Right cardiac atrium (tissue), 5 donors: ENCODE data around the gene NHSL2. TPM values are rescaled to one million over a fixed set of nuclear protein-coding genes. Genes with fewer than 3 reads are reported as not detected.

Experiments
- ATAC-seq, 2 donors: fragments of 200-7000 bp; cut with Tn5 transposase; one replicate each; pipeline versions ENCODE4 v1.8.0 to v1.9.1; 2020; ENCODE audit warnings: moderate library complexity in 2 of 2, mild to moderate bottlenecking in 1 of 2
- DNase-seq, 3 donors: peaks; one replicate each; pipeline ENCODE4 v3.0.0-alpha.2; 2020
- H3K27ac ChIP-seq: one replicate; pipeline ENCODE4 v1.5.1; 2013; ENCODE audit warnings: mild to moderate bottlenecking, low read length, control low read depth, moderate library complexity
- H3K27me3 ChIP-seq: one replicate; pipeline ENCODE4 v1.6.1; 2013; ENCODE audit not compliant: control insufficient read depth, insufficient read depth
- H3K4me1 ChIP-seq: one replicate; pipeline ENCODE4 v1.6.1; 2013; ENCODE audit warnings: low read length; ENCODE audit not compliant: control insufficient read depth, insufficient read depth
- H3K4me3 ChIP-seq: one replicate; pipeline ENCODE4 v1.5.1; 2013; ENCODE audit warnings: low read length, control low read depth
- H3K9me3 ChIP-seq: one replicate; pipeline ENCODE4 v1.6.1; 2013; ENCODE audit warnings: low read length; ENCODE audit not compliant: control insufficient read depth
- WGBS: extraction: QIAGEN DNeasy Blood & Tissue Kit; methylation state at CpG from one replicate; pipeline ENCODE4 v1.1.7; 2013; 5-methylcytosine and 5-hydroxymethylcytosine counted together
- intact Hi-C, 4 donors: fragments of 100-400 bp; cut with DNase I; formaldehyde crosslinking; loops; one replicate each; pipeline versions ENCODE4 v1.11.0 to v1.14.0; 2022 to 2023
- polyA plus RNA-seq: library from polyadenylated mRNA; stranded (reverse); fragments of 200-250 nt; gene quantifications from one replicate; pipeline ENCODE4 v1.2.3, GENCODE V29; 2013
- total RNA-seq, 4 donors: library from RNA; stranded (reverse); fragmentation: NEBNext Ultra II Directional; extraction: Animal tissue kit (Norgen Biotek cat#: 25700); gene quantifications; one replicate each; pipeline ENCODE4 v1.2.1, GENCODE V29; 2021
- donor health status: healthy with polysubstance abuse.
- donor health status: DM: no; HTN: yes; CAD: no.
- donor health status: DM: no; HTN: no; CAD: no.
- donor health status: DM: no; HTN: yes; CAD: no; lungs with severe emphysema.
- donor health status: DM: yes; HTN: yes; CAD: no.

Gene NHSL2
- total and polyA plus RNA-seq, 5 donors = 2.4 to 9.2 (median 6.6) TPM

- Histone ChIP-seq H3K4me3 (no peak overlapping the region), H3K4me1 (peaks cover 7% of the 10 kb centered on the region), H3K9me3 (no peaks in the 10 kb centered on the region), H3K27ac (no peak overlapping the region), H3K27me3 (no peaks in the 10 kb centered on the region)
- ATAC-seq (no peak), DNase-seq (no peak)
- 54% methylated on average over 5 of the region's 5 CpGs for WGBS
- intact Hi-C loops = no loop called here
These were observed 129.9 kb downstream of the NHSL2 start for GRCh38 chrX:72040506-72040905.

DNA sequence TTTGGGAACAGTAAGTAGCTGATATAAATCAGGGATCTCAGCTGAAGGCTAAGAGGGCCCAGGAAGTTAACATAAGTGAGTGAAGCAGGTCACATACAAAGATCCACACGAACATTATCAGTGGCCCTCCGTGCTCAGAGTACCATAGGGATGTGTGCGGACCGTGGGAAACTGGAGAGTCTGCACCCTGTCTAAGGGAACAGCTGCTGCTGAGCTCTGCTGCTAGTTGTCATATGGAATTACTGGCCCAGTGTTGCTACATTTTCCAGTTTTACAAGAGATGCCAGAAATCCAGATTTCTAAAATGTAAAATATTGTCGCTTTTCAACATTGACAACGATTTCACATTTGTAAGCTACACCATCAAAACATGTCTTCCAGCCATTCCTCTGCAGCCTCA lies 130.5 kb downstream of the NHSL2 start:
- Histone ChIP-seq H3K9me3 (no peaks in the 10 kb centered on the region), H3K27ac (no peak overlapping the region), H3K4me1 (peaks cover 7% of the 10 kb centered on the region), H3K4me3 (no peak overlapping the region), H3K27me3 (no peaks in the 10 kb centered on the region)
- intact Hi-C loops = no loop called here
- WGBS = 59% methylated on average over 6 of the region's 6 CpGs
- ATAC-seq = no peak
- DNase-seq = no peak

- DNase-seq (peak in 1 of 3 donors; percentile 48), ATAC-seq (peak; percentile 77 to 84)
- Histone ChIP-seq H3K27me3 (no peaks in the 10 kb centered on the region), H3K4me1 (peaks cover 7% of the 10 kb centered on the region), H3K4me3 (no peak overlapping the region), H3K9me3 (no peaks in the 10 kb centered on the region), H3K27ac (peak overlapping the region; percentile 19)
- intact Hi-C loops = no loop called here
- 68% methylated on average over 13 of the region's 13 CpGs for WGBS
These were observed 131.5 kb downstream of the NHSL2 start for GRCh38 chrX:72041871-72042851.

GRCh38 chrX:72042852-72043248 lies 132.2 kb downstream of the NHSL2 start:
- WGBS = 88% methylated on average over 3 of the region's 3 CpGs
- ATAC-seq (no peak), DNase-seq (no peak)
- Histone ChIP-seq H3K4me3 (no peak overlapping the region), H3K9me3 (no peaks in the 10 kb centered on the region), H3K4me1 (peaks cover 8% of the 10 kb centered on the region), H3K27ac (no peak overlapping the region), H3K27me3 (no peaks in the 10 kb centered on the region)
- intact Hi-C loops = no loop called here

GRCh38 chrX:72043636-72044035 lies 133.0 kb downstream of the NHSL2 start:
- no peak overlapping the region for H3K27ac ChIP-seq

DNA sequence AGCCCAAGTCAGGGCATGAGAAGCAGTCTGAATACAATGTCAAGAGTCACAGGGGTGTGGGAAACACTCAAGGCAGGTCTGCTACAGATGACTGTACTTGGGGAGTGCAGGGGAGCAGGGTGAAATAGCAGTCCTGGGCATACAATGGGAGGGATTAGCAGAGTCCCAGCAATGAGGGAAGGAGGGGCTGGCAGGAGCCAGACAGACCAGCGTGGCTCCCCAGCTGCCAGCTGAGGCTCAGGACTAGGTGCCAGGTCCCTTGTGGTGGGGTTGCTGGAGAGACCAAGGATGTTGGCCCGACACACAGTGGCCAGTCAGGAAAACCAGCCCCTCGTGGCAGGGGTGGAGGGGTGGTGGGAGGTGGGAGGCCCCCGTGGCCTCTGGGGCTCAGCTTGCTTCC lies 134.5 kb downstream of the NHSL2 start:
- no peak for ATAC-seq
- peaks cover 8% of the 10 kb centered on the region for H3K4me1 ChIP-seq
- no peak overlapping the region for H3K27ac ChIP-seq
- DNase-seq = no peak
- intact Hi-C loops = no loop called here
- H3K9me3 ChIP-seq = no peaks in the 10 kb centered on the region
- H3K27me3 ChIP-seq = no peaks in the 10 kb centered on the region
- WGBS = 69% methylated on average over 4 of the region's 4 CpGs
- H3K4me3 ChIP-seq = no peak overlapping the region

More at GRCh38 chrX:72043636-72044035, 133.0 kb downstream of the NHSL2 start:
- Histone ChIP-seq H3K4me3 (no peak overlapping the region), H3K4me1 (peaks cover 8% of the 10 kb centered on the region), H3K9me3 (no peaks in the 10 kb centered on the region), H3K27me3 (no peaks in the 10 kb centered on the region)
- WGBS = 95% methylated on average over 4 of the region's 4 CpGs
- intact Hi-C loops = no loop called here
- DNase-seq (no peak), ATAC-seq (no peak)

DNA sequence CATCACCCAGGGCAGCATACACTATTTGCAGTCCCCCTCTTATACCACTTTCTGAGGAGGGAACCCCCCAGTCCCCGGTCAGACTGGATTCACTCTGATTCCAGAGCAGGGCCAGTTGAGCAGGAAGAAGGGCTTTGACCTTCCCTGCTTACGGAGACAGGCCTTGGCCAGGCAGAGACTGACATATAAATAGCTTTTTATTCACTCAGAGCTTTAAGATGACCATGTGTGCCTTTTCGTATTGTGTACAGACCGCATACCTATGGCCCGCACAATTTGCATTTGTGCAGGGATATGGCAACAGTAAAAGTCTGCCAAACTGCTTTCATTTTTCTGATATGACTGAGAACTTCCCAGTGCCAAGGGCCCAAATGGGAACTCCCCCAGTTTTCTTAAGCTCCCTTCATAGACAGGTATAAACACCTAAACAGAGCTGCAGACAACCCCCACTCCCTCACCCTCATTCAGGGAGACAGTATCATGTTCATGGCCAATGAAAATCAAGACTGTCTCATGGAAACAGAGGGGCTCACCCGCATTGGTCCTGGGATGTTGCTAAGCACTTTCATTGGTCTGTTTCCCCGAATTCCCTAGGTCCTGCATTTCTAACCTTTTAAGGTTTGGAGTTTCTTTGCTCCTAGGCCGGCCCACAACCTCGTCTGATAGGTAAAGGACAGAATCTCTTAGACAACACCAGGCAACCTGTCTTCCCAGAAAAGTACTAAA lies 135.1 kb downstream of the NHSL2 start:
- DNase-seq = no peak
- no peak overlapping the region for H3K4me3 ChIP-seq
- intact Hi-C loops = no loop called here
- 69% methylated on average over 9 of the region's 9 CpGs for WGBS
- no peaks in the 10 kb centered on the region for H3K27me3 ChIP-seq
- no peak overlapping the region for H3K27ac ChIP-seq
- ATAC-seq = no peak
- peaks cover 8% of the 10 kb centered on the region for H3K4me1 ChIP-seq
- H3K9me3 ChIP-seq = no peaks in the 10 kb centered on the region

- 55% methylated on average over 6 of the region's 6 CpGs for WGBS
- Histone ChIP-seq H3K9me3 (no peaks in the 10 kb centered on the region), H3K4me3 (no peak overlapping the region), H3K4me1 (peaks cover 4% of the 10 kb centered on the region), H3K27me3 (no peaks in the 10 kb centered on the region), H3K27ac (no peak overlapping the region)
- DNase-seq (no peak), ATAC-seq (no peak)
- intact Hi-C loops = no loop called here
These were observed 135.8 kb downstream of the NHSL2 start for GRCh38 chrX:72046447-72046846.

DNA sequence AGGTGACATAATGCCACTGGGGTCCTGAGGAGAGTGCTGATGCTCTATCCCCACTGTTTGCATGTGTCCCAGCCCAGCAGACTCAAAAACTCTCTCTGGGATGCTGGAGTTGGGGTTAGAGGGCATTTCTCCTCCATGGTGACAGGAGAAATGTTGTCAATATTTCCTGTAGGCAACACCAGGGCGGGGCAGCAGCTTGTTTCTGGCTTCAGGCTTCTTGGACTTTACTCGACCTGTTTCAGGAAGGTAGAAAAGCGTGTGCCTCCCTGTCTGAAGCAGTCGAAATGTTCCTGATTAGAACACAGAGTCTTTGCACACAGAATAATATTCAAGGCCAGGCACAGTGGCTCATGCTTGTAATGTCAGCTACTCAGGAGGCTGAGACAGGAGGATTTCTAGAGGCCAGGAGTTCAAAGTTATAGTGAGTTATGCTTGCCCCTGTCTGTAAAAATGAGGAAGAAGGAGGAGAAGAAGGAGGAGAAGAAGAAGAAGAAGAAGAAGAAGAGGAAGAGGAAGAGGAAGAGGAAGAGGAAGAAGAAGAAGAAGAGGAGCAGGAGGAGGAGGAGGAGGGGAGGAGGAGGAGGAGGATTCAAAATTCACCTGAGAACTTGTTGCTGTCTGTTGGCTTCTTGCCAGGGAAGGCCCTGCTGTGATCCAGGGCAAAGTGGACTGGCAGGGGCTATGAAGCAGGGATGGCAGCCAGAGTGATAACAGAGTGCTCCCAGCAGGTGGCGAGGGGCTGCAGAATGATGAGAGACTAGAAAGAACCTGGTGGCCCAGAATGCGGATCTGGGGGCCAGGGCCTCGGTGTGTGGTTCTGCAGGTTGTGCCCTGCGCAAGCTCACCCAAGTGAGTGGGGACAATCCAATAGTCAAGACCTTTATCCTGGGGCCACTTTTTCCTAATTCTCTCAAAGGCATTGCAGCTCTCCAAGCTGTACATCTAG lies 138.1 kb downstream of the NHSL2 start:
- Histone ChIP-seq H3K9me3 (no peaks in the 10 kb centered on the region), H3K4me1 (peaks cover 2% of the 10 kb centered on the region), H3K27ac (no peak overlapping the region), H3K27me3 (no peaks in the 10 kb centered on the region), H3K4me3 (no peak overlapping the region)
- intact Hi-C loops = no loop called here
- DNase-seq = no peak
- peak in 1 of 2 donors; percentile 13 for ATAC-seq
- WGBS = 83% methylated on average over 8 of the region's 8 CpGs

- 51% methylated on average over 5 of the region's 5 CpGs for WGBS
- Histone ChIP-seq H3K9me3 (no peaks in the 10 kb centered on the region), H3K4me3 (no peak overlapping the region), H3K27me3 (no peaks in the 10 kb centered on the region), H3K27ac (no peak overlapping the region), H3K4me1 (peaks cover 2% of the 10 kb centered on the region)
- DNase-seq (no peak), ATAC-seq (no peak)
- intact Hi-C loops = no loop called here
These were observed 139.4 kb downstream of the NHSL2 start for GRCh38 chrX:72050011-72050410.
